ENCODE measurements around the gene CD1E. TPM values are rescaled to one million over a fixed set of nuclear protein-coding genes. Genes with fewer than 3 reads are reported as not detected.

The CD1E gene
- total and polyA plus RNA-seq, 2 of the 8 experiments (the other 6 are each of a cell fraction or from before 2014, with no cell fraction given), result not detected

- Histone ChIP-seq H3K4ac (replicated peaks; ENCODE audit: insufficient read length, low read depth, low read length) (no peak overlapping the region), H3K9me3 (ENCODE audit: insufficient read depth in 2 of 2, low read depth in 1 of 2, low read length in 1 of 2) (no peaks in the 10 kb centered on the region), H3K23ac (ENCODE audit: insufficient read length) (no peak overlapping the region), H3K36me3 (ENCODE audit: control insufficient read depth in 2 of 4, insufficient read depth in 4 of 4, low read length in 3 of 4) (no peaks in the 10 kb centered on the region), H2BK5ac (ENCODE audit: low read depth, low read length) (no peak overlapping the region), H2BK120ac (replicated peaks; ENCODE audit: low read depth, low read length) (no peak overlapping the region), H3K4me3 (ENCODE audit: extremely low read depth in 1 of 4, insufficient read depth in 2 of 4, low read depth in 3 of 4, low read length in 4 of 4) (no peak overlapping the region), H2AFZ (ENCODE audit: low read length) (no peak overlapping the region), H3K79me1 (ENCODE audit: low read depth, low read length) (no peaks in the 10 kb centered on the region), H4K91ac (replicated peaks; ENCODE audit: insufficient read length, low read length) (no peak overlapping the region), H3K27me3 (replicated peaks in 1 of 4; ENCODE audit: control insufficient read depth in 3 of 4, extremely low read depth in 1 of 4, insufficient read depth in 3 of 4, low read length in 3 of 4) (no peaks in the 10 kb centered on the region; a peak in 1 of 7 replicates), H3K4me1 (replicated peaks in 1 of 4; ENCODE audit: control insufficient read depth in 3 of 4, insufficient read depth in 4 of 4, low read length in 3 of 4) (no peaks in the 10 kb centered on the region), H2BK20ac (ENCODE audit: low read length) (no peak overlapping the region), H3K23me2 (ENCODE audit: low read depth, low read length) (no peaks in the 10 kb centered on the region), H2BK15ac (ENCODE audit: low read length) (no peak overlapping the region), H3K27ac (ENCODE audit: low read depth, low read length) (no peak overlapping the region), H2BK12ac (ENCODE audit: low read depth, low read length) (no peak overlapping the region), H4K8ac (ENCODE audit: extremely low read depth, insufficient read depth, low read length) (no peak overlapping the region), H3K9ac (replicated peaks in 1 of 4; ENCODE audit: extremely low read depth in 1 of 4, low read depth in 3 of 4, low read length in 3 of 4) (no peak overlapping the region), H4K20me1 (replicated peaks in 1 of 2; ENCODE audit: control insufficient read depth in 1 of 2, insufficient read depth in 2 of 2, low read length in 2 of 2) (no peaks in the 10 kb centered on the region), H3K4me2 (ENCODE audit: insufficient read depth in 1 of 2, low read depth in 2 of 2, low read length in 2 of 2) (no peak overlapping the region), H4K5ac (ENCODE audit: insufficient read length, low read depth, low read length) (no peak overlapping the region), H3K56ac (replicated peaks; ENCODE audit: insufficient read length, low read depth, low read length) (no peak overlapping the region), H3K18ac (ENCODE audit: extremely low read depth, low read length) (no peak overlapping the region), H3K14ac (ENCODE audit: insufficient read length) (no peak overlapping the region), H2AK5ac (ENCODE audit: low read depth, low read length) (no peak overlapping the region), H3K79me2 (ENCODE audit: control insufficient read depth in 1 of 2, insufficient read depth in 2 of 2, low read length in 2 of 2) (no peaks in the 10 kb centered on the region)
- 88% methylated on average over 3 of the region's 3 CpGs; no CpG with 5 or more reads in 1 of the 2 experiments for WGBS, 2 experiments (ENCODE audit: extremely low coverage in 1 of 2, insufficient coverage in 1 of 2, insufficient read length in 1 of 2, insufficient replicate concordance in 2 of 2, low coverage in 1 of 2, low lambda C conversion rate in 2 of 2, missing lambda C conversion rate in 1 of 2)
- ChIA-PET CTCF (ENCODE audit: partially characterized antibody) (interaction anchor here (3.4 kb wide), 1 partner anchor 193 kb away, joined by 8 read pairs; no protein-coding TSS in a partner anchor), POLR2A (ENCODE audit: partially characterized antibody) (no interaction called here)
- DNase-seq (ENCODE audit: low read depth in 1 of 2, low spot score in 2 of 2), result no peak
- FAIRE-seq, result no peak
- TF ChIP-seq MAFK (IDR thresholded peaks at IDR 0.05; ENCODE audit: low read depth, low read length), result no peak
- TF ChIP-seq E2F6 (IDR thresholded peaks at IDR 0.05), result no peak
- TF ChIP-seq EZH2 (IDR thresholded peaks at IDR 0.05; ENCODE audit: low read depth, low read length, severe bottlenecking), result no peak
- no peak for TF ChIP-seq YY1 (IDR thresholded peaks at IDR 0.05; ENCODE audit: low read depth, low read length)
- no peak for TF ChIP-seq JUN (IDR thresholded peaks at IDR 0.05; ENCODE audit: low read depth, low read length)
- no peak for TF ChIP-seq KDM1A (IDR thresholded peaks at IDR 0.05; ENCODE audit: borderline replicate concordance, low read length)
- TF ChIP-seq RNF2 (IDR thresholded peaks at IDR 0.05; ENCODE audit: borderline replicate concordance, low read depth, low read length, missing control alignments, poor library complexity, severe bottlenecking), result no peak
- TF ChIP-seq TEAD4 (IDR thresholded peaks at IDR 0.05; ENCODE audit: low read depth, low read length), result no peak
- no peak for TF ChIP-seq HDAC2 (IDR thresholded peaks at IDR 0.05; ENCODE audit: borderline replicate concordance in 1 of 2, low read depth in 2 of 2, low read length in 2 of 2)
- TF ChIP-seq SP2 (IDR thresholded peaks at IDR 0.05; ENCODE audit: low read length), result no peak
- no peak for TF ChIP-seq EGR1 (IDR thresholded peaks at IDR 0.05; ENCODE audit: borderline replicate concordance, low read depth, low read length)
- TF ChIP-seq SIRT6 (IDR thresholded peaks at IDR 0.05; ENCODE audit: low read length), result no peak
- no peak for TF ChIP-seq KDM5A (IDR thresholded peaks at IDR 0.05; ENCODE audit: low read length)
- no peak for TF ChIP-seq TAF7 (optimal IDR thresholded peaks at IDR 0.05; ENCODE audit: borderline replicate concordance, low read depth, low read length)
Measured at GRCh38 chr1:158396646-158397045, 43.0 kb downstream of the CD1E start.

Measured in H1 (cell line).